ENCODE results near the gene UBASH3B.

The UBASH3B gene

GRCh38 chr11:122703541-122704272, 48.2 kb downstream of the UBASH3B start:
- H3K4me3 ChIP-seq (ENCODE audit: low read depth, low read length), result no peak overlapping the region
- no peak for DNase-seq (ENCODE audit: low read depth)
- TF ChIP-seq, protein P1, sequence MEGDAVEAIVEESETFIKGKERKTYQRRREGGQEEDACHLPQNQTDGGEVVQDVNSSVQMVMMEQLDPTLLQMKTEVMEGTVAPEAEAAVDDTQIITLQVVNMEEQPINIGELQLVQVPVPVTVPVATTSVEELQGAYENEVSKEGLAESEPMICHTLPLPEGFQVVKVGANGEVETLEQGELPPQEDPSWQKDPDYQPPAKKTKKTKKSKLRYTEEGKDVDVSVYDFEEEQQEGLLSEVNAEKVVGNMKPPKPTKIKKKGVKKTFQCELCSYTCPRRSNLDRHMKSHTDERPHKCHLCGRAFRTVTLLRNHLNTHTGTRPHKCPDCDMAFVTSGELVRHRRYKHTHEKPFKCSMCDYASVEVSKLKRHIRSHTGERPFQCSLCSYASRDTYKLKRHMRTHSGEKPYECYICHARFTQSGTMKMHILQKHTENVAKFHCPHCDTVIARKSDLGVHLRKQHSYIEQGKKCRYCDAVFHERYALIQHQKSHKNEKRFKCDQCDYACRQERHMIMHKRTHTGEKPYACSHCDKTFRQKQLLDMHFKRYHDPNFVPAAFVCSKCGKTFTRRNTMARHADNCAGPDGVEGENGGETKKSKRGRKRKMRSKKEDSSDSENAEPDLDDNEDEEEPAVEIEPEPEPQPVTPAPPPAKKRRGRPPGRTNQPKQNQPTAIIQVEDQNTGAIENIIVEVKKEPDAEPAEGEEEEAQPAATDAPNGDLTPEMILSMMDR (IDR thresholded peaks at IDR 0.05; ENCODE audit: control insufficient read depth, extremely low read depth, insufficient read depth), result no peak

DNA sequence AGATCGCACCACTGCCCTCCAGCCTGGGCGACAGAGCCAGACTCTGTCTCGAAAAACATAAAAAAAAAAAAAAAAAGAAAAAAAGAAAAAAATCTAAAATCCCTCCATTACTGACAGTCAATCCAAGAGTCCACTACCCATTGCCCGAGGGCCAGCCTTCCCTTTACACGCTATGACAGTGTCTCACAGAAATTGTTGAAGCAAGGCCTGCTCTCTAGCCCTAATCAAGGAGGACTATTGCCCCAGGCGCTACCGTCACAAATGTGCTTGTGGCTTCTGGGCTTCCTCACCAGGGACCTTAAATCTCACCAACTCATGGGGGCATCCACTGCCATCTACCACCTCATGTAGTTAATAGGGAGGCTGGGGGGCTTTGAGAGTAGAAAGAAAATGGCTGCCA, 49.9 kb downstream of the UBASH3B start:
- DNase-seq (ENCODE audit: low read depth), result no peak

GRCh38 chr11:122706291-122707088, 51.0 kb downstream of the UBASH3B start:
- no peak for DNase-seq (ENCODE audit: low read depth)

More for the DNA sequence above, 49.9 kb downstream of the UBASH3B start:
- TF ChIP-seq, protein P1 (IDR thresholded peaks at IDR 0.05; ENCODE audit: control insufficient read depth, extremely low read depth, insufficient read depth), result no peak
- no peak overlapping the region for H3K4me3 ChIP-seq (ENCODE audit: low read depth, low read length)

GRCh38 chr11:122707111-122707510, 51.6 kb downstream of the UBASH3B start:
- TF ChIP-seq, protein P1 (IDR thresholded peaks at IDR 0.05; ENCODE audit: control insufficient read depth, extremely low read depth, insufficient read depth), result no peak
- no peak overlapping the region for H3K4me3 ChIP-seq (ENCODE audit: low read depth, low read length)
- no peak for DNase-seq (ENCODE audit: low read depth)

More at GRCh38 chr11:122706291-122707088, 51.0 kb downstream of the UBASH3B start:
- no peak overlapping the region for H3K4me3 ChIP-seq (ENCODE audit: low read depth, low read length)
- TF ChIP-seq, protein P1 (IDR thresholded peaks at IDR 0.05; ENCODE audit: control insufficient read depth, extremely low read depth, insufficient read depth), result no peak

GRCh38 chr11:122707901-122708300, 52.4 kb downstream of the UBASH3B start:
- TF ChIP-seq, protein P1 (IDR thresholded peaks at IDR 0.05; ENCODE audit: control insufficient read depth, extremely low read depth, insufficient read depth), result no peak
- no peak for DNase-seq (ENCODE audit: low read depth)
- no peak overlapping the region for H3K4me3 ChIP-seq (ENCODE audit: low read depth, low read length)

- DNase-seq (ENCODE audit: low read depth), result no peak
- TF ChIP-seq, protein P1 (IDR thresholded peaks at IDR 0.05; ENCODE audit: control insufficient read depth, extremely low read depth, insufficient read depth), result no peak
- no peak overlapping the region for H3K4me3 ChIP-seq (ENCODE audit: low read depth, low read length)
Measured at GRCh38 chr11:122709039-122709760, 53.7 kb downstream of the UBASH3B start.
